GM12878 (cell line): ENCODE measurements around the gene ELK4.

Experiments
- CTCF ChIP-seq, 3 experiments: IDR thresholded peaks in 2 of 3; conservative IDR thresholded peaks in 1 of 3; 2 replicates each; pipeline ENCODE4 v1.5.1; 2011; ENCODE audit warnings: low read depth in 3 of 3, low read length in 3 of 3, mild to moderate bottlenecking in 3 of 3, control low read depth in 2 of 3, moderate library complexity in 2 of 3, inconsistent platforms in 1 of 3, mixed read lengths in 1 of 3; ENCODE audit not compliant: control insufficient read depth in 2 of 3, insufficient read depth in 1 of 3; ENCODE audit errors: extremely low read depth in 1 of 3
- E2F4 ChIP-seq: IDR thresholded peaks from 2 replicates; pipeline ENCODE4 v1.6.1; 2012; ENCODE audit warnings: low read depth, low read length, improper control_type of control experiment
- EZH2 ChIP-seq: IDR thresholded peaks from 2 replicates; pipeline ENCODE4 v1.6.1; 2012; ENCODE audit warnings: low read depth, mild to moderate bottlenecking, control low read depth, inconsistent platforms, low read length, borderline replicate concordance; ENCODE audit not compliant: control insufficient read depth
- FOXM1 ChIP-seq: IDR thresholded peaks from 2 replicates; pipeline ENCODE4 v1.6.1; 2012; ENCODE audit warnings: low read depth, mild to moderate bottlenecking, inconsistent platforms, low read length, moderate library complexity
- MTA3 ChIP-seq: IDR thresholded peaks from 2 replicates; pipeline ENCODE4 v1.6.1; 2012; ENCODE audit warnings: low read length, inconsistent platforms, borderline replicate concordance
- PAX5 ChIP-seq: IDR thresholded peaks from 2 replicates; pipeline ENCODE4 v1.6.1; 2011; ENCODE audit warnings: low read depth, low read length, borderline replicate concordance
- POLR2A ChIP-seq: IDR thresholded peaks from 2 replicates; pipeline ENCODE4 v1.6.1; 2011; ENCODE audit warnings: low read depth, mild to moderate bottlenecking, low read length
- POLR2AphosphoS5 ChIP-seq: IDR thresholded peaks from 2 replicates; pipeline ENCODE4 v1.6.1; 2011; ENCODE audit warnings: mild to moderate bottlenecking, low read length, inconsistent platforms
- RAD21 ChIP-seq: IDR thresholded peaks from 2 replicates; pipeline ENCODE4 v1.6.1; 2011; ENCODE audit warnings: mild to moderate bottlenecking, low read depth, low read length, moderate library complexity; ENCODE audit not compliant: insufficient read depth
- RB1 ChIP-seq: fragments of 450-650 bp; formaldehyde crosslinking; IDR thresholded peaks from 2 replicates; pipeline ENCODE4 v1.6.1; 2017; ENCODE audit warnings: mild to moderate bottlenecking, borderline replicate concordance
- SP1 ChIP-seq: IDR thresholded peaks from one replicate; pipeline ENCODE4 v1.6.1; 2011; ENCODE audit warnings: low read depth, low read length
- TARDBP ChIP-seq: IDR thresholded peaks from 2 replicates; pipeline ENCODE4 v1.6.1; 2016; ENCODE audit warnings: borderline replicate concordance
- USF1 ChIP-seq: IDR thresholded peaks from 2 replicates; pipeline ENCODE4 v1.6.1; 2011; ENCODE audit warnings: borderline replicate concordance, low read depth, mild to moderate bottlenecking, moderate library complexity, mixed read lengths, low read length; ENCODE audit not compliant: insufficient read depth; ENCODE audit errors: extremely low read length
- ZSCAN29 ChIP-seq: fragments of 450-650 bp; IDR thresholded peaks from 2 replicates; pipeline ENCODE4 v1.6.1; 2017; ENCODE audit warnings: mild to moderate bottlenecking, moderate library complexity

GRCh38 chr1:205678286-205679111 lies 46.7 kb upstream of the ELK4 start:
- no peak for TF ChIP-seq E2F4
- no peak for TF ChIP-seq CTCF (IDR thresholded peaks at IDR 0.05 in 2 of 3, conservative IDR thresholded peaks at IDR 0.05 in 1 of 3; ENCODE audit: control insufficient read depth in 2 of 3, extremely low read depth in 1 of 3, insufficient read depth in 1 of 3, low read depth in 3 of 3, low read length in 3 of 3)
- no peak for TF ChIP-seq ZSCAN29
- TF ChIP-seq USF1: no peak
- TF ChIP-seq FOXM1: no peak
- no peak for TF ChIP-seq SP1
- TF ChIP-seq POLR2AphosphoS5: no peak
- TF ChIP-seq MTA3: no peak
- TF ChIP-seq PAX5: no peak
- no peak for TF ChIP-seq RAD21
- no peak for TF ChIP-seq RB1
- TF ChIP-seq EZH2: no peak
- TF ChIP-seq POLR2A: no peak
- TF ChIP-seq TARDBP: no peak
